Hepatic stellate cell (primary cell): ENCODE results near the gene GNG3.
"Not testable (repeated sequence)": the region's sequence is repeated elsewhere in the genome, so short reads cannot be mapped to it uniquely, and the experiment has no call there.

ENCODE experiments used
- DNase-seq: peaks from one replicate; pipeline ENCODE4 v3.0.0; 2011; ENCODE audit warnings: low spot score

GNG3 gene

GRCh38 chr11:62707277-62707861 is at the start of gene GNG3, which contains the start of gene BSCL2:
TSS of gene GNG3 (plus strand) at chr11:62707676. CDS start at chr11:62708296, 620 bp downstream.
TSS of gene BSCL2 (minus strand) at chr11:62707424. CDS start at chr11:62707195, 229 bp downstream.
- DNase-seq, result no peak

- no peak for DNase-seq
These were observed 42.9 kb upstream of the GNG3 start for GRCh38 chr11:62664405-62665074.

- peak; percentile 98 for DNase-seq
These were observed 42.3 kb upstream of the GNG3 start, which contains the start of the genes C11orf98 and CSKMT for GRCh38 chr11:62665075-62665598. TSS of gene C11orf98 (minus strand) at chr11:62665210. CDS start at chr11:62665169, 41 bp downstream. TSS of gene CSKMT (plus strand) at chr11:62665312. CDS start at chr11:62665880, 568 bp downstream.

- peak; percentile 69 for DNase-seq
These were observed 41.7 kb upstream of the GNG3 start for GRCh38 chr11:62665599-62666258.

- no peak for DNase-seq
These were observed 41.1 kb upstream of the GNG3 start for GRCh38 chr11:62666259-62666926.

- DNase-seq, result no peak
These were observed 40.0 kb upstream of the GNG3 start for GRCh38 chr11:62667460-62667859.

- no peak for DNase-seq
These were observed 37.9 kb upstream of the GNG3 start for GRCh38 chr11:62669420-62670161.

GRCh38 chr11:62671236-62671607 is 36.3 kb upstream of the GNG3 start:
- DNase-seq, result no peak

- DNase-seq, result peak; percentile 87
These were observed 35.7 kb upstream of the GNG3 start, which contains the start of the genes LBHD1 and UQCC3 for GRCh38 chr11:62671608-62672389. TSS of gene LBHD1 (minus strand) at chr11:62672267. CDS start at chr11:62670031, 2,236 bp downstream. TSS of gene UQCC3 (plus strand) at chr11:62671673. CDS start at chr11:62671746, 73 bp downstream.

- no peak for DNase-seq
These were observed 34.3 kb upstream of the GNG3 start for GRCh38 chr11:62673196-62673525.

- DNase-seq, result not testable (repeated sequence)
These were observed 32.1 kb upstream of the GNG3 start for GRCh38 chr11:62675415-62675814.

- no peak for DNase-seq
These were observed 30.8 kb upstream of the GNG3 start for GRCh38 chr11:62676698-62677097.

- DNase-seq, result no peak
These were observed 30.3 kb upstream of the GNG3 start for GRCh38 chr11:62677156-62677555.

- DNase-seq, result no peak
These were observed 29.8 kb upstream of the GNG3 start for GRCh38 chr11:62677714-62678113.

GRCh38 chr11:62678433-62678769 is 29.1 kb upstream of the GNG3 start:
- no peak for DNase-seq

GRCh38 chr11:62678770-62679696 is 28.4 kb upstream of the GNG3 start, which contains the start of gene UBXN1:
TSS of gene UBXN1 (minus strand) at chr11:62679073. CDS start at chr11:62678923, 150 bp downstream.
- DNase-seq, result peak; percentile 95

- DNase-seq, result peak; percentile 86
These were observed 26.6 kb upstream of the GNG3 start for GRCh38 chr11:62680825-62681240.

- no peak for DNase-seq
These were observed 25.0 kb upstream of the GNG3 start for GRCh38 chr11:62682518-62682917.
